AG09309 (cell line): ENCODE data around the gene GOLGA6C.
"Not testable (repeated sequence)": the region's sequence is repeated elsewhere in the genome, so short reads cannot be mapped to it uniquely, and the experiment has no call there.

Source experiments
- DNase-seq: peaks from one replicate; pipeline ENCODE4 v3.0.0-alpha.2; 2010; ENCODE audit warnings: low read depth
- H3K4me3 ChIP-seq: 2 replicates; pipeline ENCODE4 v1.5.1; 2011; ENCODE audit warnings: mild to moderate bottlenecking, low read depth, low read length, moderate library complexity; ENCODE audit not compliant: control insufficient read depth
- CTCF ChIP-seq: IDR thresholded peaks from 2 replicates; pipeline ENCODE4 v1.5.1; 2011; ENCODE audit warnings: mild to moderate bottlenecking, low read depth, low read length, inconsistent platforms; ENCODE audit not compliant: insufficient read depth, control insufficient read depth; ENCODE audit errors: missing control alignments

Gene GOLGA6C

GRCh38 chr15:75313116-75313845 lies 55.1 kb downstream of the GOLGA6C start:
- H3K4me3 ChIP-seq = no peak overlapping the region
- DNase-seq = no peak
- no peak for TF ChIP-seq CTCF

DNA sequence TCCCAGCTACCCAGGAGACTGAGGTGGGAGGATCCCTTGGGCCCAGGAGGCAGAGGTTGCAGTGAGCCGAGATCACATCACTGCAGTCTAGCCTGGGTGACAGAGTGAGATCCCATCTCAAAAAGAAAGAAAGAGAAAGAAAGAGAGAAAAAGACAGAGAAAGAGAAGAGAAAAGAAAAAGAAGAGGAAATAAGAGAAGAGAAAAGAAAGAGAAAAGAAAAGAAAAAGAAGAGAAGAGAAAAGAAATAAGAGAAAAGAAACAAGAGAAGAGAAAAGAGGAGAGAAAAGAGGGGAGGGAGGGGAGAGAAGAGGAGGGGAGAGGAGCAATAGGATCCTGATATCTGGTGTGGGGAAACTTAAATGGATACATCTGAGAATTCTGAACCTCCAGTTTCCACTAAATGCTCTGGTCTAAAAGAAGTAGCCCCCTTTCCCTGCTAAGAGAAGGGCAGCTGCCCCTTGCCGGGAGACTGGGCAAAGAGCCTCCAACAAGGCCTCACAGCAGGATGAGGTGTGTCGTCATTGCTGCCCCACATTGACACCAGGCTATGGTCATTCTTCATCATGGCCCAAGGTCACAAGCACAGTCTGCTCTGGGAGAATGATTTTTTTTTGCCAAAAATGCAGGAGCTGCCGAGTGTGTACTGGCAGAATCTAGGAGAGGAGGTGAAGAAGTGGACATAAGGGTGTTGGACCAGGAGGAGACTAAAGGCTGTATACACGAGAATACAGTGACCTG lies 56.6 kb downstream of the GOLGA6C start:
- no peak for DNase-seq
- H3K4me3 ChIP-seq = no peak overlapping the region
- TF ChIP-seq CTCF = no peak

- DNase-seq, H3K4me3 ChIP-seq: not testable (repeated sequence)
These were observed 61.2 kb downstream of the GOLGA6C start for GRCh38 chr15:75319231-75319897.
